ENCODE measurements around the gene SEMA4C.

DNA sequence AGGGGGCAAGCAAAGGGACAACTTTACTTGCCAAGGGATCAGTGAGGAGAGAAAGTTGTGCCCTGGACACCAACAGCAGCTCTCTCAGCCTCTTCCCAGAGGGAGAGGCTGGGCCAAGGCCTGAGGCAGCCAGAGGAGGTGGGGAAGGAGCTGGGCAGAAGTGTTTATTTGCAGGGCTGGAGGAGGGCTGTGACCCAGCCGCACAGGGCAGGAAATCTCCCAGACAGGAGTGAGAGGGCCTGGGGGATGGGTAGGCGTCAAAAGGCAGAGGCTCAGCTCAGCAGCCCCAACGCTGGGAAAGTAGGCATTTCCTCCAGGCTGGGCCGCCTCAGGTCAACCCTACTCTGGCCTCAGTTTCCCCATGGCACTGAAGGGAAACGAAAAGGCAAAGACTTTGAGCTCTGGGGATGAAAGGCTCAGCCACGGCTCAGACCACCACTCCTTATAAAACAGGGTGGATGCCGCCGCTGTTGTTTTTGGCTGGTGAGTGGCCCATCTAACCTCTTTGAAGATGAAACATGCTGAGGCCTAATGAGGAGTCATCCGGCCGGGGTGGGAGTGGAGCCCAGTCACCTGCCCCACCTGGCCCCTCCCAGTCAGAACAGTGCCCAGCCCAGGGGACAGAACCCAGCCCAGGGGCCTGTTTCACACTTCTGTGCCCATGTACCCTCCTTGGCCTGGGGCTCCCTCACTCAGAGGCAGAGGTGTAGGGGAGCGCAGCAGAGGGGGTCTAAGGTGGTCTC is 21.9 kb upstream of the SEMA4C start:
- TF ChIP-seq, protein P1, sequence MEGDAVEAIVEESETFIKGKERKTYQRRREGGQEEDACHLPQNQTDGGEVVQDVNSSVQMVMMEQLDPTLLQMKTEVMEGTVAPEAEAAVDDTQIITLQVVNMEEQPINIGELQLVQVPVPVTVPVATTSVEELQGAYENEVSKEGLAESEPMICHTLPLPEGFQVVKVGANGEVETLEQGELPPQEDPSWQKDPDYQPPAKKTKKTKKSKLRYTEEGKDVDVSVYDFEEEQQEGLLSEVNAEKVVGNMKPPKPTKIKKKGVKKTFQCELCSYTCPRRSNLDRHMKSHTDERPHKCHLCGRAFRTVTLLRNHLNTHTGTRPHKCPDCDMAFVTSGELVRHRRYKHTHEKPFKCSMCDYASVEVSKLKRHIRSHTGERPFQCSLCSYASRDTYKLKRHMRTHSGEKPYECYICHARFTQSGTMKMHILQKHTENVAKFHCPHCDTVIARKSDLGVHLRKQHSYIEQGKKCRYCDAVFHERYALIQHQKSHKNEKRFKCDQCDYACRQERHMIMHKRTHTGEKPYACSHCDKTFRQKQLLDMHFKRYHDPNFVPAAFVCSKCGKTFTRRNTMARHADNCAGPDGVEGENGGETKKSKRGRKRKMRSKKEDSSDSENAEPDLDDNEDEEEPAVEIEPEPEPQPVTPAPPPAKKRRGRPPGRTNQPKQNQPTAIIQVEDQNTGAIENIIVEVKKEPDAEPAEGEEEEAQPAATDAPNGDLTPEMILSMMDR (IDR thresholded peaks at IDR 0.05): no peak
- TF ChIP-seq POLR2A (IDR thresholded peaks at IDR 0.05): no peak

All from heart left ventricle (tissue), 13 donors.